Ovary (tissue), 9 donors: ENCODE results near the gene SLC12A8. TPM values are rescaled to one million over a fixed set of nuclear protein-coding genes. Genes with fewer than 3 reads are reported as not detected.
"Not testable (repeated sequence)": the region's sequence is repeated elsewhere in the genome, so short reads cannot be mapped to it uniquely, and the experiment has no call there.

Experiments used
- DNase-seq, 5 donors: peaks; one replicate each; pipeline ENCODE4 v3.0.0-alpha.2; 2019 to 2020
- H3K27ac ChIP-seq, 2 donors: fragments of 200-600 bp; one replicate each; pipeline versions ENCODE4 v1.5.1 to v1.8.0; 2019 to 2022
- H3K27me3 ChIP-seq: fragments of 200-600 bp; one replicate; pipeline ENCODE4 v1.8.0; 2022
- H3K36me3 ChIP-seq: fragments of 200-600 bp; sonication (generic); one replicate; pipeline ENCODE4 v1.5.1; 2019
- H3K4me1 ChIP-seq: one replicate; pipeline ENCODE4 v1.8.1; 2013; ENCODE audit warnings: mild to moderate bottlenecking, moderate library complexity; ENCODE audit not compliant: insufficient read depth
- H3K4me3 ChIP-seq: fragments of 200-600 bp; sonication (generic); one replicate; pipeline ENCODE4 v1.5.1; 2017
- H3K9me3 ChIP-seq, 2 donors: fragments of 200-600 bp in 1 of 2; sonication (generic) in 1 of 2; one replicate each; pipeline versions ENCODE4 v1.5.1 to v1.8.1; 2013 to 2019; ENCODE audit warnings: mild to moderate bottlenecking in 1 of 2, moderate library complexity in 1 of 2
- EP300 ChIP-seq: sonication (generic); formaldehyde crosslinking; IDR thresholded peaks from one replicate; pipeline ENCODE4 v1.6.1; 2017; ENCODE audit warnings: antibody characterized with exemption
- POLR2A ChIP-seq: fragments of 450-650 bp; IDR thresholded peaks from one replicate; pipeline ENCODE4 v1.6.1; 2017; ENCODE audit warnings: antibody characterized with exemption, mild to moderate bottlenecking, moderate library complexity
- WGBS, 3 donors: extraction: QIAGEN DNeasy Blood & Tissue Kit in 1 of 3; methylation state at CpG; one replicate each; pipeline versions ENCODE4 v1.1.5 to v1.1.7; 2013 to 2017; 5-methylcytosine and 5-hydroxymethylcytosine counted together
- intact Hi-C, 4 donors: fragments of 100-400 bp; cut with DNase I; formaldehyde crosslinking; loops; one replicate each; pipeline versions ENCODE4 v1.11.0 to v1.15.1; 2022 to 2023
- polyA plus RNA-seq, 2 donors: library from polyadenylated mRNA; stranded (reverse); fragments of 200-250 nt in 1 of 2; fragments of 350-450 nt in 1 of 2; fragmentation: Illumina TruSeq in 1 of 2; extraction: RNeasy Lipid Tissue Mini Kit (QIAGEN cat#74804) in 1 of 2; gene quantifications; one replicate each; pipeline ENCODE4 v1.2.3, GENCODE V29; 2013 to 2014
- total RNA-seq, 7 donors: library from RNA; depleted of rRNA in 2 of 7; stranded (reverse); fragments of >200 nt in 2 of 7; fragmentation: NEBNext Ultra II Directional in 3 of 7; extraction: Animal tissue kit (Norgen Biotek cat#: 25700) in 3 of 7; gene quantifications; one replicate each; pipeline versions ENCODE4 v1.1.0 to v1.2.4, GENCODE V29; 2016 to 2023
- TF ChIP-seq, protein P1 (sequence below), 3 donors: fragments of 450-650 bp in 2 of 3; fragments of 200-600 bp in 1 of 3; IDR thresholded peaks; one replicate each; pipeline versions ENCODE4 v1.5.1 to v1.8.0; 2016 to 2022; ENCODE audit warnings: antibody characterized with exemption in 3 of 3, mild to moderate bottlenecking in 1 of 3
- donor health status: DM: no; HTN: no; CAD: no; lungs with moderate emphysema.
- donor health status: DM: no; HTN: no; CAD: no.
- donor health status: Bipolar disorder and iron deficiency.
- donor health status: DM: yes; HTN: yes; CAD: no.
- donor health status: DM: no; HTN: no; CAD: no.
- donor health status: DM: yes; HTN: yes; CAD: no.

The SLC12A8 gene
- total and polyA plus RNA-seq, 9 donors = 0.28 to 11.5 (median 1.5) TPM

DNA sequence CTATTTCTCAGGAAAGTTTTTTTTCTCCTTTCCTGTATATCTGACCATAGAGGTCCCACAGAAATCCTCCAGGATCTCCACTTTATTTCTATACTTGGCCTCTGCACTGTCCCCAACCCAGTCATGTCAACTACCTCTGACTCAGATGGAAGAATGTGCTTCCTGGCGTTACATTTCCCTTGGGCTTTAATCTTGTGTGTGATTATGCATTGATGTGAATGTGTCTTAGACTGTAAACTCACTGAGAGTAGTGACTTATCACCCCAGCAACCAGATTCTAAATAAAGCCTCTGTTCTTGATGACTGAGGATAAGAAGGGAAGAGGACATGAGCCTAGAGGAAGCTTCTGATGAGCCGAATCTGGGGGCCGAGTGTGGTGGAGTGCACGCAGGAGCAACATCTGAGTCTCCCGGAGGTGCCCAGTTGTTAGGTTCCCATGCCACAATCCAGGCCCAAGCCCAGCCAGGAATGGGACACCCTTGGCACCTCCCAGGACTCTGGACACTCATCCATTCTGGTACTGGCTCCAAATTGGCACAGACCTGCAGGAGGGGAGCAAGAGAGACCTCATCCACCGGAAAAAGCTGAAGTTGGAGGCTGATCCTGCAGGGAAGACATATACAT is 124.7 kb downstream of the SLC12A8 start:
- H3K27ac ChIP-seq = no peak overlapping the region
- H3K9me3 ChIP-seq = peaks cover 0 to 3% of the 10 kb centered on the region in 2 donors
- no peaks in the 10 kb centered on the region for H3K4me1 ChIP-seq
- H3K36me3 ChIP-seq = no peaks in the 10 kb centered on the region
- TF ChIP-seq, protein P1, sequence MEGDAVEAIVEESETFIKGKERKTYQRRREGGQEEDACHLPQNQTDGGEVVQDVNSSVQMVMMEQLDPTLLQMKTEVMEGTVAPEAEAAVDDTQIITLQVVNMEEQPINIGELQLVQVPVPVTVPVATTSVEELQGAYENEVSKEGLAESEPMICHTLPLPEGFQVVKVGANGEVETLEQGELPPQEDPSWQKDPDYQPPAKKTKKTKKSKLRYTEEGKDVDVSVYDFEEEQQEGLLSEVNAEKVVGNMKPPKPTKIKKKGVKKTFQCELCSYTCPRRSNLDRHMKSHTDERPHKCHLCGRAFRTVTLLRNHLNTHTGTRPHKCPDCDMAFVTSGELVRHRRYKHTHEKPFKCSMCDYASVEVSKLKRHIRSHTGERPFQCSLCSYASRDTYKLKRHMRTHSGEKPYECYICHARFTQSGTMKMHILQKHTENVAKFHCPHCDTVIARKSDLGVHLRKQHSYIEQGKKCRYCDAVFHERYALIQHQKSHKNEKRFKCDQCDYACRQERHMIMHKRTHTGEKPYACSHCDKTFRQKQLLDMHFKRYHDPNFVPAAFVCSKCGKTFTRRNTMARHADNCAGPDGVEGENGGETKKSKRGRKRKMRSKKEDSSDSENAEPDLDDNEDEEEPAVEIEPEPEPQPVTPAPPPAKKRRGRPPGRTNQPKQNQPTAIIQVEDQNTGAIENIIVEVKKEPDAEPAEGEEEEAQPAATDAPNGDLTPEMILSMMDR (IDR thresholded peaks at IDR 0.05) = no peak
- TF ChIP-seq POLR2A = no peak
- TF ChIP-seq EP300 = no peak
- intact Hi-C loops = no loop called here
- DNase-seq = no peak
- WGBS, 3 donors = 85 to 94% (median 88%) methylated on average over 6 of the region's 6 CpGs
- no peak overlapping the region for H3K4me3 ChIP-seq
- no peaks in the 10 kb centered on the region for H3K27me3 ChIP-seq

DNA sequence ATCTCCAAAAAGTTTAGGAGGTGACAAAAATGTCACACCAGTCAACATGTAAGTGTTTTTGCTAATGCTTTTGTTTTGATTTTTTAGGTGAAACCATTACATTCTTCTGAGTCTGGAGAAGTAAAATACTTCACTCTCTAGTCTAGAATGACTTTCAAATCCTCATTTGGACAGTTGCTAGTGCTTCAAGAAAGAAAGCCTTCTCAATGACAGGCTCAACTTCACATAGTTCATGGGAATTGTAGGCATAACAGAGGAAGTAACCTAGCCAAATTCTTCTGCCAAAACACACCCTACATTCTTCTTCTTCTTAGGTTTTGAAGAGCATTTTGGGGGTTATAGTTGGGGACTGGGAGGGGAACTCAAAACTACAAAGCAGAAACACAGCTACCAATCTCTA is 127.4 kb downstream of the SLC12A8 start:
- Histone ChIP-seq H3K27ac (no peak overlapping the region), H3K27me3 (no peaks in the 10 kb centered on the region)

DNA sequence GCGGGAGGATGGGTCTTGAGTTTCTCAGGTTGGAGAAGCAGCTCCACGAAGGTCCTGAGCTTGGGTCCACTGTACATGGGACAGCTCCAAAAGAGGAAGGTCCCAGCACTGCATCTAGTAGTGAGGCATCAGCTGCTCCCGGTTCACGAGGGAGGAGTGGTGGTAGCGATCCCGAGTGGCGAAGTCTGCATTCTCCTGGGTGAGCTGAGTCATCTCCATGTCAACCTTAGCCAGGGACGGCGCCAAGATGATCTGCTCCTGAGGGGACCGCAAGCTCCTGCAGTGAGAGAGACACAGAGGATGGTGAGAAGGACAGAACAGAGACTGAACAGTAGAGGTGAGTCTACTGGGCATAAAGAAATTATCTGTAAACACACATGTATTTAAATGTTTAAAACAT is 128.8 kb downstream of the SLC12A8 start:
- H3K36me3 ChIP-seq = no peaks in the 10 kb centered on the region
- TF ChIP-seq, protein P1 (IDR thresholded peaks at IDR 0.05) = no peak
- no peak for TF ChIP-seq EP300
- TF ChIP-seq POLR2A = no peak
- H3K9me3 ChIP-seq = no peaks in the 10 kb centered on the region
- no peak for DNase-seq
- no peak overlapping the region for H3K4me3 ChIP-seq
- intact Hi-C loops = no loop called here
- H3K27me3 ChIP-seq = no peaks in the 10 kb centered on the region
- H3K4me1 ChIP-seq = no peaks in the 10 kb centered on the region
- 76 to 84% (median 80%) methylated on average over 10 of the region's 10 CpGs for WGBS, 3 donors
- H3K27ac ChIP-seq = no peak overlapping the region

More for the DNA sequence above, 127.4 kb downstream of the SLC12A8 start:
- Histone ChIP-seq H3K9me3 (no peaks in the 10 kb centered on the region), H3K36me3 (no peaks in the 10 kb centered on the region), H3K4me3 (no peak overlapping the region), H3K4me1 (no peaks in the 10 kb centered on the region)
- no peak for DNase-seq
- TF ChIP-seq, protein P1 (IDR thresholded peaks at IDR 0.05) = no peak
- TF ChIP-seq EP300 (no peak), POLR2A (no peak)
- intact Hi-C loops = no loop called here

DNA sequence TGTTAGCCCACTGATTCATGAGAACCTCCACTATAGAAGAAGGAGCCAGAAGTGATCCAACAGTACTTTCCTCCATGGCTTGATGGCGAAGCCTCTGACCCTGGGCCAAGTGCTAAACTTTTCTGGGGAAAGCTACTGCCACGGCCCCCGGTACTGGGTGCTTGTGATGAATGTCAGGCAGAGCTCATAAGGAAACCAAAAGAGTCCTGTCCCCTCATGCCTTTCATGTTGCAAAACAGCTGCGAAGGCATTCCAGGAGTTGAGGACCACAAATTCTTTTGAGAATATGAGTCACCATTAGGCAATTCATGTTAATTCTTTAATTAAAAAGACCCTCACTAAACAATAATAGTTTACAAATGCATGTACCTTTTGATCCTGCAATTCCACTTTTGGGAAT is 130.2 kb downstream of the SLC12A8 start:
- H3K27ac ChIP-seq, intact Hi-C loops, H3K4me3 ChIP-seq, H3K27me3 ChIP-seq, H3K9me3 ChIP-seq, H3K36me3 ChIP-seq, DNase-seq, H3K4me1 ChIP-seq: not testable (repeated sequence)
- 75 to 80% (median 76%) methylated on average over 4 of the region's 4 CpGs for WGBS, 3 donors

DNA sequence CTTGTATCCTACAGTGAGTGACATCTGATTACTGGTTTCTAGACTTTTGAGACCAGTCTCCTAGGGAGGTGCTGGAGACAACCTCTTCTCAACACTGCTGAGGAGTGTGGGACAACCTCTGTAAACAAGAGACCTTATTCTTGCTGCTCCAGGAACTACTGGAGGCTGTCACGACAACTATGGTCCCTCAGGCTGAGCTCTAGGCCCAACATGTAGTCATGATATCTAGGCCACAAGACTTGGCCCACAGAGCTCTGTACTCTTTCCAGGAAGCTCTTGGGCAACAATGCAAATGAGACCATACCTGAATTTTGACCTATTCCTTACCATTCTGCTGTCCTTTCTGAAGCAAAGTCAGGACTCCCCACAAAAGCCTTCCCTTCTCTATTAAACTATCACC is 132.5 kb downstream of the SLC12A8 start:
- intact Hi-C loops = no loop called here
- 88 to 98% (median 90%) methylated on average over 1 of the region's 1 CpG for WGBS, 3 donors
- H3K27ac ChIP-seq = no peak overlapping the region

More for the DNA sequence above, 132.5 kb downstream of the SLC12A8 start:
- Histone ChIP-seq H3K27me3 (no peaks in the 10 kb centered on the region), H3K4me1 (no peaks in the 10 kb centered on the region), H3K36me3 (no peaks in the 10 kb centered on the region), H3K9me3 (no peaks in the 10 kb centered on the region), H3K4me3 (no peak overlapping the region)
- no peak for DNase-seq
- no peak for TF ChIP-seq EP300
- TF ChIP-seq POLR2A = no peak
- TF ChIP-seq, protein P1 (IDR thresholded peaks at IDR 0.05) = no peak
